Measurements from ENCODE around the gene RNF113A. TPM values are rescaled to one million over a fixed set of nuclear protein-coding genes. Genes with fewer than 3 reads are reported as not detected.

RNF113A gene
- polyA plus RNA-seq, 3 donors, result 20.4 to 21.6 (median 21.5) TPM

Other genes with a start within 250 kb of the RNF113A start
- gene SEPTIN6, start 178.6 kb downstream of the RNF113A start, polyA plus RNA-seq, result 10 to 100 TPM; 21.8 to 52.7 (median 31.1) TPM
- gene SOWAHD, start 113.1 kb downstream of the RNF113A start, polyA plus RNA-seq, result 1 to 10 TPM; 3.8 to 7.4 (median 4.0) TPM
- 1,000 to 10,000 TPM; 1,908 to 2,198 (median 1,931) TPM for gene RPL39, start 80.1 kb downstream of the RNF113A start, polyA plus RNA-seq
- gene UPF3B, start 18.8 kb downstream of the RNF113A start, polyA plus RNA-seq, result 1 to 10 TPM; 2.1 to 4.2 (median 2.5) TPM
- gene NDUFA1, start 99 bp upstream of the RNF113A start, polyA plus RNA-seq, result 100 to 1,000 TPM in 2 of 3 donors, 10 to 100 TPM in 1; 55.6 to 353 (median 321) TPM
- not detected for gene AKAP14, start 24.2 kb upstream of the RNF113A start, polyA plus RNA-seq
- 1 to 10 TPM; 2.0 to 2.9 (median 2.1) TPM for gene NKAP, start 72.0 kb upstream of the RNF113A start, polyA plus RNA-seq
- under 1 TPM in 1 of 3 donors, not detected in 2; 0.05 TPM for gene RHOXF2B, start 206.0 kb upstream of the RNF113A start, polyA plus RNA-seq
- gene RHOXF1, start 244.2 kb upstream of the RNF113A start, polyA plus RNA-seq, result under 1 TPM in 1 of 3 donors, not detected in 2; 0.28 TPM

All from CD14-positive monocyte (primary cell).